NCI-H2227 (cell line): ENCODE data around the gene SUPT3H.

ENCODE experiments used
- DNase-seq: peaks from one replicate; lab custom pipeline; 2025; ENCODE audit not compliant: unreplicated experiment; lab: John Stamatoyannopoulos, UW

Gene SUPT3H

GRCh38 chr6:45012687-45013086, 365.0 kb downstream of the SUPT3H start:
- DNase-seq, result no peak

DNA sequence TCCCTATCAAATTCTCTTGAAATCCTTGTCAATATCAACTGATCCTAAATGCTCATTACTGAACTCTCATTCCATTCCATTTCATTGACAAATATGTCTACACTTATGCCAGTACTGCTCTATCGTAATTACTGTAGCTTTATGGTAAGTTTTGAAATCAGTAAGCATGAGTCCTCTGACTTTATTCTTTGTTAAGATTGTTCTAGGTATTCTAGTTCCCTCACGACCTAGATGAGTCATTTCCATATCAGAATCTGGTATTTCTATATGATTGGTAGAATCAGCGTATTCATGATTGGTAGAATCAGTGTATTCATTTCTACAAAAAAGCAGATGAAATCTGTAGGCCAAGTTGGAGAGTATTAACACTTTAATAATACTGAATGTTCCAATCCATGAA, 368.2 kb downstream of the SUPT3H start:
- no peak for DNase-seq

GRCh38 chr6:45006893-45007292, 370.8 kb downstream of the SUPT3H start:
- no peak for DNase-seq

- no peak for DNase-seq
Observed at GRCh38 chr6:45003961-45004360, 373.8 kb downstream of the SUPT3H start.

DNA sequence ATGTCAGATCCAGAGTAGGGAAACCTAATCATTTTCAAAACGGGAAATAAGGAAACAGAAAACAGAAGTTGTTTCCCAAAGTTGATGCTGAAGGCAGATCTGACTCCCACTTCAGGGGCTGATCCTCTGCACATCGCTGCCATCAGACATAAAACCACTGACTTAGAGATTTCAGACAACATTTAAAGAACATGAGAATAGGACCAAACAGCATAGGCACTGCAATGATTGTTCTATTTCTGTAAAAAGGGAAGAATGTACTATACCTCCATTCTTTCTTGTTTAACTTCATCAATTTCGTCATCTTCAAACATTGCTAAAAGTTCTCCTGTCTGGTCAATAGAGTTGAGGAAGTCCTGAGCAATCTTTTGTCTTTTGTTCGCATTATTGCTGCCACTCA, 374.3 kb downstream of the SUPT3H start:
- no peak for DNase-seq

GRCh38 chr6:45002390-45003105, 375.2 kb downstream of the SUPT3H start:
- DNase-seq, result no peak

- no peak for DNase-seq
Observed at GRCh38 chr6:45001663-45002062, 376.1 kb downstream of the SUPT3H start.

DNA sequence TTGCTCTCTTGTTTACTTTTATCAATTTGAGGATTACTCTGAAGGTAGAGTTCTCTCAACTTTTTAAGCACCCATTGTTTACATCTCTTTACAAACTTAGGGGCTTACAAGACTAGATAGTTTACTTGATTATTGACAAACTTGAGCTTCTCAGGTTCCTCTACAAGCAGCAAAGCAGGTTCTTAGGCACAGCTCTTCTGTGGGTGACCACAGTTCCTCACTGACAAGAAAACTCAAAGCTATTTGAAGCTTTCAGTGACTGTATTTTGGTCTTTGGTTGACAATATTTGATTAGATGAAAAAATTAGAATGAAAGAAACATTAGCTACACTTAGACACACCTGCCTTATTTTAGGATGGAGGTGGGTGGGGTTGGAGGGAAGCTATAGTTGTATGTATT, 376.9 kb downstream of the SUPT3H start:
- DNase-seq, result no peak

GRCh38 chr6:44999066-44999465, 378.7 kb downstream of the SUPT3H start:
- no peak for DNase-seq

DNA sequence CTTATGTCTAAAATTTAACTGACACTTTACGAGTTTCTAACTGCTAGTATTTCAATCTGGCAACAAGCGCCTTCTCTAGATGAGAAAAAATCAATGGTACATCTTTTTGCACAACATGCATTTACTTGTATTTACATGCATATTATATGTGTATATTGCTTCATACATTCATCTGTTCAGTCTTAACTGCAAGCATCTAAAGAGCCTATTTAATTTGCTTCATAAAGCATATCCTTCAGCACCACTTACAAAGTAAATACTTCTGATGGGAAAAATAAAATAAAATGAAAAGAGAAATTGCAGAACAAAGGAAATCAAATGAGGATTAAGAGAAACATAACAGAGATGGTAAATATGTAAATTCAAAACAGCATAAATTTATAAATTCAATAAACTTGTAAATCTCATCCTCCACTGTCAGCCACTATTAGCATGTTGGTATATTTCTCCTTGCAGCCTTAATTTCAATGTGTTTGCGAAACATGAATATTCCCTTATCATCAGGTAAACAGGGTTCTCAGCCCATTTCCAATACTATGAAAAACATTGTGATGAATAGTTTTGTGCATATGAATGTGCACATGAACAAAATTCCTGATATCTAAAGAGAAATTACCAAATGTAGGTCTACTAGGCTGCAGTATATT, 382.1 kb downstream of the SUPT3H start:
- DNase-seq, result no peak

DNA sequence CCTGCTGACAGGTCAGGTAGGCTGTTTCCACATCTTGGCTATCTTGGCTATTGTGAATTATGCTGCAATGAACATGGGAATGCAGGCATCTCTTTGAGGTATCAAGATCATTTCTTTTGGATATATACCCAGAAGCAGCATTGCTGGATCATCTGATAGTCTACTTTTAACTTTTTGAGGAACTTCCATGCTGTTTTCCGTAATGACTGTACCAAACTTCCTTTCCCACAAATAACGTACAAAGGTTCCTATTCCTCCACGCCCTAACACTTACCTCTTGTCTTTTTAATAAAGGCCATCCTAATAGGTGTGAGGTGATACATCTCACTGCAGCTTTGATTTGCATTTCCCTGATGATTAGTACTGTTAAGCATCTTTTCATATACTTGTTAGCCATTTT, 388.3 kb downstream of the SUPT3H start:
- DNase-seq, result no peak

DNA sequence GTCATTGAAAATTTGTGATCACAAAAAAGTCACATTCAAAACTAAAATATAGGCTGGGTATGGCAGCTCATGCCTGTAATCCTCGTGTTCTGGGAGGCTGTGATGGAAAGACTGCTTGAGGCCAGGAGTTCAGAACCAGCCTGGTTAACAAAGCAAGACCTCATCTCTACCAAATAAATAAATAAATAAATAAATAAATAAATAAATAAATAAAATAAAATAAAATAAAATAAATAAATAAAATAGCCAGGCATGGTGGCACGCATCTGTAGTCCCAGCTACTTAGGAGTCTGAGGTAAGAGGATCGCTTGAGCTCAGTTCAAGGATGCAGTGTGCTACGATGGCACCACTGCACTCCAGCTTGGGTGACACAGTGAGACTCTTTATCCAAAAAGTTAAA, 392.7 kb downstream of the SUPT3H start:
- no peak for DNase-seq

GRCh38 chr6:44983467-44984365, 394.0 kb downstream of the SUPT3H start:
- DNase-seq, result no peak

GRCh38 chr6:44980841-44981240, 396.9 kb downstream of the SUPT3H start:
- DNase-seq, result no peak

GRCh38 chr6:44976677-44977641, 400.8 kb downstream of the SUPT3H start:
- DNase-seq, result peak; percentile 16

- no peak for DNase-seq
Observed at GRCh38 chr6:44974511-44974910, 403.2 kb downstream of the SUPT3H start.

DNA sequence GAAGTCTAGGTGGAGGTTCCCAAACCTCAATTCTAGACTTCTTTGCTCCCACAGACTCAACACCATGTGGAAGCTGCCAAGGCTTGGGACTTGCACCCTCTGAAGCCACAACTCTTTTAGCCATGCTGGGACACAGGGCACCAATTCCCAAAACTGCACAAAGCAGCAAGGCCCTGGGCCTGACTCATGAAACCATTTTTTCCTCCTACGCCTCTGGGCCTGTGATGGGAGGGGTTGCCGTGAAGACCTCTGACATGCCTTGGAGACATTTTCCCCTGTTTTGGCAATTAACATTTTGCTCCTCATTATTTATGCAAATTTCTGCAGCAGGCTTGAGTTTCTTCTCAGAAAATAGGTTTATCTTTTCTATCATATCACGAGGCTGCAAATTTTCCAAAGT, 405.0 kb downstream of the SUPT3H start:
- DNase-seq, result no peak

DNA sequence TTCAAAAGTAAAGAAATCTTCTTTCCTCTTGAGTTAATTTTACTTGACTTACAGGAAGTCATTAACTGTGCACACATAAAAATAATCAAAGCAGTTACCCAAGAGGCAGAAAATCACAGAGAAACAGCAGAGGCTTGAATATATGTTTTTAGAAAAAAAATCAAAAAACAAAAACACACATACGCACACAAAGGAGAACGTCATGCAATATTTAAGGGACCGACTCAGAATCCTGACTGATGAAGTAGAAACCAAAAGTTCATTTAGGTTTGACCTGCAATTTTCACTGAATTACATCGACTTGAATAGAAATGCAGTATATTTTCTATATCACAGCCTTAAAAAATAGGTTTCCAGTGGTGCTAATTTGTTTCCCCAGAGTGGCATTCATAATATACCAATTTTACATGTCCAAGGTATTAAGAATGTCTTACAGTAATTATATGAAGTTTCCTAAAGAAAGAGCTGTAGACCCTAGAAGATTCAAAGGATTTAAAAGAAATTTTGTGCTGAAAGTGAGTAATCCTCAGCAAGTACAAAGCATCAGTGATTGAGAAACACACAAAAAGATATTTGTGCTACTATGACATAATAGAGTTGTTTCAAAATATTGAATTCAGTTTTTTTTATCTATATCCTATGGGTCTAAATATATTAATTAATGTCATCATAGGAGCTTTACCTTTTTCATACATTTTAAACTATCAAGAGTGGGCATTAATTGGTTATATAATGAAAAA, 408.1 kb downstream of the SUPT3H start:
- DNase-seq, result no peak

- no peak for DNase-seq
Observed at GRCh38 chr6:44967481-44967880, 410.3 kb downstream of the SUPT3H start.
